HG02981 (cell line): ENCODE results near the gene MYO19.
"Not testable (repeated sequence)": the region's sequence is repeated elsewhere in the genome, so short reads cannot be mapped to it uniquely, and the experiment has no call there.

Experiments used
- ATAC-seq: cut with Tn5 transposase; IDR thresholded peaks from one replicate; pipeline ENCODE4 v1.9.1; 2021; ENCODE audit warnings: mild to moderate bottlenecking, moderate library complexity; ENCODE audit not compliant: unreplicated experiment

Gene MYO19

GRCh38 chr17:36463916-36464764 is 70.5 kb downstream of the MYO19 start:
- no peak for ATAC-seq

DNA sequence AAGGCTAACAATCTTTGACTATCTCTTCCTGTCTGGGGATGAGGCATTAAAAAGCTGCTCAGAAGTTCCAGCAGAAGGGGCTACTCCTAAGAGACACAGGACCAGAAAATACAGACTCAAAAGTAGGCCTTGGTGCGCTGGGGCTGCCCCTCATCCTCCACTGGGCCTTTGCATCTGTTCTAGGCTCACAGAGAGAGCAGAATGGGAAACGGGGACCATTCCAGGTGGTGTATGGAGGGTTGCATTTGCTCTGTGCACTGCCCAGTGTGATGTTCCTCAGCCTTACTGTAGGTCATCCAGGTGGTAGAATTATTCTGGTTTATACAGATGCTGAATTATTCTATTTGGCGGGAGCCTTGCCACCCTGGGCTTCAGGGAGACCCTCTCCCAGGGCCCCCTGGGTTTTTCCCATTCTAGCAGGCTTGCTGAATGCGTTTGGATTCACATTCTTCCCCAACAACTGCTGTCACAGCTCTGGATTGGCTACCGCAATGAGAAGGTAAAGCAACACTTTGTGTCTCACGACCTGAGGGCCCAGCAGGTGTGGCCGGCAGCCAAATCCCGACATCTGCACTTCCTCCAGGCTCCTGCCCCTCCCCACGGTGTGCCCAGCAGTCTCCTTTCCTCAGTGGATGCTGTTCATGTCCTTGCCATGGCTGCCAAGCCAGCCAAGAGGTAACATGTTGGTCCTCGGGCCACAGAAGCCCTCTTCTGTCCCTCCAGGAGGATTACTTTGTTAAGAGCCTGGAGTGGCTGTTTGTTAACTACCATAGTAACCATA is 73.1 kb downstream of the MYO19 start:
- ATAC-seq: no peak

- no peak for ATAC-seq
Observed at GRCh38 chr17:36460265-36460937, 74.3 kb downstream of the MYO19 start.

DNA sequence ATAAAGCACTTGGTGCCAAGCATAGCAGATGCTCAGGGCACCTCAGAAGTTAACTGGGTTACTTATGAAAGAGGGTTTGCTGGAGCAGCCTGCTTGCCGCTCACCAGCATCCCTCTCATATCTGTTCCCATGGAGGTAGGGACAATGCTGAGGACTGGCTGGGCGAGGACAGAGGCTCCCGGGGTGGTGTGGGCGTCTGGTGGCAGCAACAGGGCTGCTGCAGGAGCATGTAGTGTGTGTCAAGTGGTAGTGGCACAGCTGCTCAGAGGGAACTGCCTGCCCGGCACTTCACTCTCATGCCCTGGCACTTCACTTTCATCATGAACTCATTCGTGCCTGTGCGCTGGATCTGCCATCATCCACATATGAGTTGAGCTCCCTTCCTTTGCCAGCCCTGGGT is 75.1 kb downstream of the MYO19 start:
- no peak for ATAC-seq

DNA sequence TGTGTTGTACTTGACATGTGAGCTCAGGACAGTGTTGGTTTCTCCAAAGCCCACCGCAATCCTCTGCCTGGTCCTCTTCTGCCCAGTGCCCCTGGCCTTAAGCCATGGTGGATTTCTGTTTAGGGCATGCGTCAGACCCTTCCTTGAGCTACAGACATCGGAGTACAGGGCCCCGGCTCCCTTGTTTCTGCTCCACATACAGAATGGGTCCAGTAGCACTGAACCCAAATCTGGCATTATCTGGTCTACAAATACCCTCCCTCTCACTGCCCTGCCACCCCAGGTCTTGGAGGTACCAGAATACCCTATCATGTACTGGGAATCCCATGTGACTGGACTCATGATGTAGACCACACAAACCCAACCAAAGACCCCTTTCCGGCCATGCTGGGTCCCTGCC is 75.6 kb downstream of the MYO19 start:
- no peak for ATAC-seq

GRCh38 chr17:36457701-36458100 is 77.0 kb downstream of the MYO19 start:
- ATAC-seq: not testable (repeated sequence)

GRCh38 chr17:36452888-36453287 is 81.8 kb downstream of the MYO19 start:
- ATAC-seq: not testable (repeated sequence)

DNA sequence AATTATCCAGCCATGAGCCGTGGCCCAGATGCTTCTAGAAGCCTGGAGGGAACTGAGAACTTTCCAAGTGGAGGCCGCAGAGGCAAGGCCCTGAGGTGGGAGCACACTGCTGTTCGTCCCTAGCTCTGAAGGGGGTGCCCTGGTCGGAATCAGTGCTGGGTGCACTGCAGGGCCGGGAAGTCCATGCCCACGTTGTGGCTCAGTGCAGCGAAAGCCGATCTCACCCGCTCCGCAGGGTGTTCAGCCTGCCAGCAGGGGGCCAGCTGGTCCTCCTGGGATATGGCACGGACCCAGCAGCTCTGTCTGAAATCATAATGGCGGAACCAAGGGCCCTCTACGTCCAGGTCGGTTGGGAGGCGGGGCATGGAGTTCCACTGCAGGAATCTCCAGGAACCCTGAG is 84.7 kb downstream of the MYO19 start:
- not testable (repeated sequence) for ATAC-seq
